Caco-2 (cell line): ENCODE data around the gene TPM2. TPM values are rescaled to one million over a fixed set of nuclear protein-coding genes. Genes with fewer than 3 reads are reported as not detected.

ENCODE experiments used
- BruUV-seq: library from RNA; stranded (reverse); fragments of 400-500 nt; replicated peaks from 2 replicates; lab custom pipeline; 2021; lab: Mats Ljungman, UMichigan
- CTCF ChIA-PET: fragments of 300-600 bp; sonication (Branson Sonifier 250); formaldehyde crosslinking; loops from one replicate; lab custom pipeline; 2022; ENCODE audit warnings: antibody characterized with exemption; lab: Charles Lee
- POLR2A ChIA-PET: fragments of 300-600 bp; sonication (Branson Sonifier 250); formaldehyde crosslinking; loops from one replicate; lab custom pipeline; 2022; ENCODE audit warnings: antibody characterized with exemption; lab: Charles Lee
- DNase-seq, 2 experiments: peaks; one replicate each; pipeline versions ENCODE4 v3.0.0 to v3.0.0-alpha.2; 2020 to 2022
- H3K27me3 ChIP-seq: replicated peaks from 2 replicates; pipeline ENCODE4 v1.6.0; 2011; ENCODE audit warnings: low read length; ENCODE audit not compliant: control insufficient read depth, insufficient read depth
- H3K36me3 ChIP-seq: 2 replicates; pipeline ENCODE4 v1.5.1; 2011; ENCODE audit warnings: low read length; ENCODE audit not compliant: control insufficient read depth, insufficient read depth
- H3K4me1 ChIP-seq: fragments of 250-450 bp; sonication (Bioruptor Pico); 2 replicates; pipeline ENCODE4 v1.5.1; 2020; ENCODE audit warnings: mild to moderate bottlenecking
- H3K4me3 ChIP-seq: 2 replicates; pipeline ENCODE4 v1.5.1; 2011; ENCODE audit warnings: low read depth, mild to moderate bottlenecking, control low read depth, low read length
- H3K9me3 ChIP-seq: fragments of 250-450 bp; sonication (Bioruptor Pico); 2 replicates; pipeline ENCODE4 v1.5.1; 2020; ENCODE audit warnings: mild to moderate bottlenecking, moderate library complexity
- H3K27ac Mint-ChIP-seq: one replicate; pipeline ENCODE4 v1.8.0; 2022; ENCODE audit warnings: mixed read lengths; ENCODE audit not compliant: unreplicated experiment
- H3K27me3 Mint-ChIP-seq: one replicate; pipeline ENCODE4 v1.8.0; 2022; ENCODE audit warnings: mixed read lengths; ENCODE audit not compliant: insufficient read depth, unreplicated experiment
- H3K36me3 Mint-ChIP-seq: one replicate; pipeline ENCODE4 v1.8.0; 2022; ENCODE audit warnings: mild to moderate bottlenecking, mixed read lengths; ENCODE audit not compliant: insufficient read depth, unreplicated experiment
- H3K4me1 Mint-ChIP-seq: one replicate; pipeline ENCODE4 v1.8.0; 2022; ENCODE audit warnings: low read depth, mixed read lengths; ENCODE audit not compliant: unreplicated experiment
- H3K4me3 Mint-ChIP-seq: one replicate; pipeline ENCODE4 v1.8.0; 2022; ENCODE audit warnings: mild to moderate bottlenecking, moderate library complexity, mixed read lengths; ENCODE audit not compliant: unreplicated experiment
- H3K9me3 Mint-ChIP-seq: one replicate; pipeline ENCODE4 v1.8.0; 2022; ENCODE audit warnings: mixed read lengths; ENCODE audit not compliant: unreplicated experiment
- intact Hi-C: fragments of 100-400 bp; cut with micrococcal nuclease; formaldehyde crosslinking; loops from one replicate; pipeline ENCODE4 v1.10.0; 2022; ENCODE audit not compliant: unreplicated experiment
- total RNA-seq: library from RNA; stranded (reverse); gene quantifications from 2 replicates; pipeline ENCODE4 v1.2.3, GENCODE V29; 2022
- TF ChIP-seq, protein P1 (sequence below), 2 experiments: fragments of 200-600 bp in 1 of 2; IDR thresholded peaks; 1 replicate in 1 of 2; 2 replicates in 1 of 2; pipeline versions ENCODE4 v1.5.1 to v1.8.0; 2011 to 2022; ENCODE audit warnings: antibody characterized with exemption in 1 of 2, control low read depth in 1 of 2, inconsistent platforms in 1 of 2, low read depth in 1 of 2, low read length in 1 of 2, mild to moderate bottlenecking in 1 of 2, moderate library complexity in 1 of 2; ENCODE audit not compliant: insufficient read depth in 1 of 2, severe bottlenecking in 1 of 2, unreplicated experiment in 1 of 2

Gene TPM2
- total RNA-seq, 1 experiment from 2014 or later = 21.8 TPM

- H3K27me3 Mint-ChIP-seq = no peaks in the 10 kb centered on the region
- no TSS peak for BruUV-seq
- intact Hi-C loops = no loop called here
Observed at GRCh38 chr9:35681341-35682002, 8.3 kb downstream of the TPM2 start.

DNA sequence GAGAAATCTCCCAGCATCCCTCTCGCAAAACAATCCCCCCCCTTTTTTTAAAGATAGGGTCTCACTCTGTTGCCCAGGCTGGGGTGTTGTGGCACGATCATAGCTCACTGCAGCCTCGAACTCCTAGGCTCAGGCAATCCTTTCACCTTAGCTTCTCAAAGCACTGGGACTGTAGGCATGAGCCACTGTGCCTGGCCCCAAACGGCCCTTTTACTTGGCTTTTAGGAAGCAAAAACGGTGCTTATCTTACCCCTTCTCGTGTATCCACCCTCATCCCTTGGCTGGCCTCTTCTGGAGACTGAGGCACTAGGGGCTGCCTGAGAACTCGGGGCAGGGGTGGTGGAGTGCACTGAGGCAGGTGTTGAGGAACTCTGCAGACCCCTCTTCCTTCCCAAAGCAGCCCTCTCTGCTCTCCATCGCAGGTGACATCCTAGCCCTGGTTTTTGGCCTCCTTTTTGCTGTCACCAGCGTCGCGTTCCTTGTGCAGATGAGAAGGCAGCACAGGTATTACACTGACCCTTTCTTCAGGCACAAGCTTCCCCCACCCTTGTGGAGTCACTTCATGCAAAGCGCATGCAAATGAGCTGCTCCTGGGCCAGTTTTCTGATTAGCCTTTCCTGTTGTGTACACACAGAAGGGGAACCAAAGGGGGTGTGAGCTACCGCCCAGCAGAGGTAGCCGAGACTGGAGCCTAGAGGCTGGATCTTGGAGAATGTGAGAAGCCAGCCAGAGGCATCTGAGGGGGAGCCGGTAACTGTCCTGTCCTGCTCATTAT lies 9.2 kb downstream of the TPM2 start:
- Mint-ChIP-seq H3K27me3 (no peaks in the 10 kb centered on the region), H3K27ac (no peak overlapping the region), H3K4me1 (peaks cover 6% of the 10 kb centered on the region), H3K36me3 (no peaks in the 10 kb centered on the region), H3K4me3 (no peak overlapping the region), H3K9me3 (no peaks in the 10 kb centered on the region)
- H3K4me3 ChIP-seq = no peak overlapping the region
- DNase-seq = no peak
- CTCF ChIA-PET = no interaction called here
- POLR2A ChIA-PET = no interaction called here
- H3K27me3 ChIP-seq = no peaks in the 10 kb centered on the region
- H3K4me1 ChIP-seq = no peaks in the 10 kb centered on the region
- BruUV-seq = no TSS peak
- TF ChIP-seq, protein P1, sequence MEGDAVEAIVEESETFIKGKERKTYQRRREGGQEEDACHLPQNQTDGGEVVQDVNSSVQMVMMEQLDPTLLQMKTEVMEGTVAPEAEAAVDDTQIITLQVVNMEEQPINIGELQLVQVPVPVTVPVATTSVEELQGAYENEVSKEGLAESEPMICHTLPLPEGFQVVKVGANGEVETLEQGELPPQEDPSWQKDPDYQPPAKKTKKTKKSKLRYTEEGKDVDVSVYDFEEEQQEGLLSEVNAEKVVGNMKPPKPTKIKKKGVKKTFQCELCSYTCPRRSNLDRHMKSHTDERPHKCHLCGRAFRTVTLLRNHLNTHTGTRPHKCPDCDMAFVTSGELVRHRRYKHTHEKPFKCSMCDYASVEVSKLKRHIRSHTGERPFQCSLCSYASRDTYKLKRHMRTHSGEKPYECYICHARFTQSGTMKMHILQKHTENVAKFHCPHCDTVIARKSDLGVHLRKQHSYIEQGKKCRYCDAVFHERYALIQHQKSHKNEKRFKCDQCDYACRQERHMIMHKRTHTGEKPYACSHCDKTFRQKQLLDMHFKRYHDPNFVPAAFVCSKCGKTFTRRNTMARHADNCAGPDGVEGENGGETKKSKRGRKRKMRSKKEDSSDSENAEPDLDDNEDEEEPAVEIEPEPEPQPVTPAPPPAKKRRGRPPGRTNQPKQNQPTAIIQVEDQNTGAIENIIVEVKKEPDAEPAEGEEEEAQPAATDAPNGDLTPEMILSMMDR (IDR thresholded peaks at IDR 0.05; ENCODE audit: insufficient read depth in 1 of 2, low read depth in 1 of 2, low read length in 1 of 2, severe bottlenecking in 1 of 2, unreplicated experiment in 1 of 2) = no peak
- intact Hi-C loops = no loop called here
- H3K36me3 ChIP-seq = no peaks in the 10 kb centered on the region
- H3K9me3 ChIP-seq = no peaks in the 10 kb centered on the region

More at GRCh38 chr9:35681341-35682002, 8.3 kb downstream of the TPM2 start:
- no peak overlapping the region for H3K4me3 Mint-ChIP-seq
- no peaks in the 10 kb centered on the region for H3K9me3 Mint-ChIP-seq
- POLR2A ChIA-PET = no interaction called here
- Histone ChIP-seq H3K4me1 (no peaks in the 10 kb centered on the region), H3K4me3 (no peak overlapping the region), H3K27me3 (no peaks in the 10 kb centered on the region), H3K9me3 (no peaks in the 10 kb centered on the region), H3K36me3 (no peaks in the 10 kb centered on the region)
- CTCF ChIA-PET = no interaction called here
- H3K27ac Mint-ChIP-seq = no peak overlapping the region
- peaks cover 6% of the 10 kb centered on the region for H3K4me1 Mint-ChIP-seq
- TF ChIP-seq, protein P1 (IDR thresholded peaks at IDR 0.05; ENCODE audit: insufficient read depth in 1 of 2, low read depth in 1 of 2, low read length in 1 of 2, severe bottlenecking in 1 of 2, unreplicated experiment in 1 of 2) = no peak
- DNase-seq = no peak
- no peaks in the 10 kb centered on the region for H3K36me3 Mint-ChIP-seq

DNA sequence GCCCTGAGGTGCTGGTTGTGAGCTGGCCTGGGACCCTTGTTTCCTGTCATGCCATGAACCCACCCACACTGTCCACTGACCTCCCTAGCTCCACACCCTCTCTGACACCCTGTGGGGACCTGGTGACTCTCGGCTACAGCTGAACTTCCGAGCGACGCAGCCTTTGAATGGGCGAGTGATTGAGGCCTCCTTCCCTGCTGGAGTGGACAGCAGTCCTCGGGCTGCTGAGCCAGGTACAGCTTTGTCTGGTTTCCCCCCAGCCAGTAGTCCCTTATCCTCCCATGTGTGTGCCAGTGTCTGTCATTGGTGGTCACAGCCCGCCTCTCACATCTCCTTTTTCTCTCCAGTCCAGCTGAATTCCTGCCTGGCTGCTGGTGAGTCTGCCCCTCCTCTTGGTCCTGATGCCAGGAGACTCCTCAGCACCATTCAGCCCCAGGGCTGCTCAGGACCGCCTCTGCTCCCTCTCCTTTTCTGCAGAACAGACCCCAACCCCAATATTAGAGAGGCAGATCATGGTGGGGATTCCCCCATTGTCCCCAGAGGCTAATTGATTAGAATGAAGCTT lies 9.9 kb downstream of the TPM2 start:
- Mint-ChIP-seq H3K9me3 (no peaks in the 10 kb centered on the region), H3K4me1 (peaks cover 6% of the 10 kb centered on the region), H3K4me3 (no peak overlapping the region), H3K27me3 (no peaks in the 10 kb centered on the region), H3K36me3 (no peaks in the 10 kb centered on the region), H3K27ac (no peak overlapping the region)
- H3K4me1 ChIP-seq = no peaks in the 10 kb centered on the region
- H3K36me3 ChIP-seq = no peaks in the 10 kb centered on the region
- ChIA-PET CTCF (no interaction called here), POLR2A (interaction anchor here (1.2 kb wide), 1 partner anchor 22 kb away, joined by 3 read pairs; the partner anchor contains the start of genes CCDC107 and RMRP)
- TF ChIP-seq, protein P1 (IDR thresholded peaks at IDR 0.05; ENCODE audit: insufficient read depth in 1 of 2, low read depth in 1 of 2, low read length in 1 of 2, severe bottlenecking in 1 of 2, unreplicated experiment in 1 of 2) = no peak
- no TSS peak for BruUV-seq
- H3K27me3 ChIP-seq = no peaks in the 10 kb centered on the region
- intact Hi-C loops = no loop called here
- DNase-seq = no peak
- no peak overlapping the region for H3K4me3 ChIP-seq
- H3K9me3 ChIP-seq = no peaks in the 10 kb centered on the region
